Astrocyte (in vitro differentiated cells and primary cell): ENCODE data around the gene SLC7A5. TPM values are rescaled to one million over a fixed set of nuclear protein-coding genes. Genes with fewer than 3 reads are reported as not detected.
"Not testable (repeated sequence)": the region's sequence is repeated elsewhere in the genome, so short reads cannot be mapped to it uniquely, and the experiment has no call there.

ENCODE experiments used
- DNase-seq: peaks from one replicate; pipeline ENCODE4 v3.0.0-alpha.2; 2010; ENCODE audit warnings: low read depth
- FAIRE-seq: peaks from 2 replicates; lab custom pipeline; 2011; peaks lifted over from hg19 to GRCh38; lab: Jason Lieb, UNC
- H2AFZ ChIP-seq: 2 replicates; pipeline ENCODE4 v1.6.0; 2012; ENCODE audit warnings: low read depth, low read length, inconsistent platforms
- H3K27ac ChIP-seq: 2 replicates; pipeline ENCODE4 v1.5.1; 2011; ENCODE audit warnings: low read depth, low read length, inconsistent platforms
- H3K27me3 ChIP-seq: 2 replicates; pipeline ENCODE4 v1.6.0; 2011; ENCODE audit warnings: low read length, inconsistent platforms; ENCODE audit not compliant: insufficient read depth
- H3K36me3 ChIP-seq: 2 replicates; pipeline ENCODE4 v1.5.1; 2011; ENCODE audit warnings: low read length, inconsistent platforms; ENCODE audit not compliant: insufficient read depth
- H3K4me1 ChIP-seq: 2 replicates; pipeline ENCODE4 v1.5.1; 2011; ENCODE audit warnings: low read length, inconsistent platforms; ENCODE audit not compliant: insufficient read depth
- H3K4me2 ChIP-seq: 2 replicates; pipeline ENCODE4 v1.6.0; 2012; ENCODE audit warnings: low read length, inconsistent platforms
- H3K4me3 ChIP-seq: 2 replicates; pipeline ENCODE4 v1.5.1; 2011; ENCODE audit warnings: low read depth, mild to moderate bottlenecking, low read length, inconsistent platforms; ENCODE audit not compliant: insufficient read depth
- H3K79me2 ChIP-seq: 2 replicates; pipeline ENCODE4 v1.6.0; 2012; ENCODE audit warnings: mild to moderate bottlenecking, low read length, inconsistent platforms; ENCODE audit not compliant: insufficient read depth
- H3K9ac ChIP-seq: 2 replicates; pipeline ENCODE4 v1.6.0; 2012; ENCODE audit warnings: mild to moderate bottlenecking, low read length, inconsistent platforms
- H3K9me3 ChIP-seq: 2 replicates; pipeline ENCODE4 v1.5.1; 2012; ENCODE audit warnings: low read depth, mild to moderate bottlenecking, low read length, inconsistent platforms; ENCODE audit not compliant: insufficient read depth
- H4K20me1 ChIP-seq: 2 replicates; pipeline ENCODE4 v1.6.0; 2012; ENCODE audit warnings: low read length, inconsistent platforms; ENCODE audit not compliant: insufficient read depth
- H3K27ac Mint-ChIP-seq: one replicate; pipeline ENCODE4 v1.8.0; 2021; ENCODE audit warnings: mild to moderate bottlenecking, mixed read lengths; ENCODE audit not compliant: unreplicated experiment
- H3K27me3 Mint-ChIP-seq: one replicate; pipeline ENCODE4 v1.8.0; 2021; ENCODE audit warnings: low read depth, mixed read lengths; ENCODE audit not compliant: unreplicated experiment
- H3K36me3 Mint-ChIP-seq: one replicate; pipeline ENCODE4 v1.8.0; 2021; ENCODE audit warnings: low read depth, mixed read lengths; ENCODE audit not compliant: unreplicated experiment
- H3K4me1 Mint-ChIP-seq: one replicate; pipeline ENCODE4 v1.8.0; 2021; ENCODE audit warnings: low read depth, mixed read lengths; ENCODE audit not compliant: unreplicated experiment
- H3K4me3 Mint-ChIP-seq: one replicate; pipeline ENCODE4 v1.8.0; 2021; ENCODE audit warnings: mild to moderate bottlenecking, moderate library complexity, mixed read lengths; ENCODE audit not compliant: unreplicated experiment
- H3K9me3 Mint-ChIP-seq: one replicate; pipeline ENCODE4 v1.8.0; 2021; ENCODE audit warnings: mild to moderate bottlenecking, mixed read lengths; ENCODE audit not compliant: unreplicated experiment
- EZH2 ChIP-seq: IDR thresholded peaks from 2 replicates; pipeline ENCODE4 v1.6.1; 2012; ENCODE audit warnings: mild to moderate bottlenecking, low read length, inconsistent platforms; ENCODE audit not compliant: insufficient read depth
- total RNA-seq: library from RNA; stranded (reverse); gene quantifications from 2 replicates; pipeline ENCODE4 v1.2.1, GENCODE V29; 2021
- TF ChIP-seq, protein P1 (sequence below): IDR thresholded peaks from 2 replicates; pipeline ENCODE4 v1.5.1; 2011; ENCODE audit warnings: low read depth, mild to moderate bottlenecking, inconsistent platforms, low read length, moderate library complexity; ENCODE audit not compliant: insufficient read depth

Gene SLC7A5
- total RNA-seq, 1 donor from 2014 or later: 815 TPM

DNA sequence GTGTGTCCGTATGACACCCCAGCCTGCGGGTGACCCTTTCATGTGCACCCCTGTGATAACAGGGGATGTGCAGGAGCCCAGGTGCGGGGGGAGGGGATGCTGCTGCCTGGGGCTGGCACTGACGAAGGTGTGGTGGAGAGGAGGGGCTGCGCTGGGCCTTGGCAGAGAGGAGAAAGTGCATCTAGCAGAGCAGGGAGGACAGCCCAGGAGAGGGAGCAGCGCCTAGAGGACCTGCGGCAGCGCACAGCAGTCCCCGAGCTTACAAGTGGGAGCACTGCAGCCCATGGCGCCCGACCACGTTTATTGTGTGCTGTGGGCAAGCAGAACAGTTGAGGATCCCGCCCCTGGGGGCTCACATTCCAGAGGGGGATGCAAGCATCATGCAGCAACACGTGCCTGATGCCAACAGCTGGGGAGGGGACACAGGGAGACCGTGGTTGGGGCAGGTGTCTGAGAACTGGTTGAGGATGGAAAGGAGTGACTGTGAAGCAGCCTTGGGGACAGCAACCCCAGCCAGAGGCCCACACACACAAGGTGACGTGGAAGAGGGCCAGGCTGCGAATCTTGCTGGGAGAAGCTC, 10.9 kb upstream of the SLC7A5 start:
- Histone ChIP-seq H3K4me1 (peaks cover 4% of the 10 kb centered on the region), H3K79me2 (no peaks in the 10 kb centered on the region), H3K27ac (no peak overlapping the region), H3K9me3 (peaks cover 8% of the 10 kb centered on the region), H2AFZ (no peak overlapping the region), H3K36me3 (no peaks in the 10 kb centered on the region), H3K4me3 (no peak overlapping the region), H3K27me3 (peaks cover 8% of the 10 kb centered on the region), H3K4me2 (no peak overlapping the region), H3K9ac (no peak overlapping the region), H4K20me1 (no peaks in the 10 kb centered on the region)
- TF ChIP-seq, protein P1, sequence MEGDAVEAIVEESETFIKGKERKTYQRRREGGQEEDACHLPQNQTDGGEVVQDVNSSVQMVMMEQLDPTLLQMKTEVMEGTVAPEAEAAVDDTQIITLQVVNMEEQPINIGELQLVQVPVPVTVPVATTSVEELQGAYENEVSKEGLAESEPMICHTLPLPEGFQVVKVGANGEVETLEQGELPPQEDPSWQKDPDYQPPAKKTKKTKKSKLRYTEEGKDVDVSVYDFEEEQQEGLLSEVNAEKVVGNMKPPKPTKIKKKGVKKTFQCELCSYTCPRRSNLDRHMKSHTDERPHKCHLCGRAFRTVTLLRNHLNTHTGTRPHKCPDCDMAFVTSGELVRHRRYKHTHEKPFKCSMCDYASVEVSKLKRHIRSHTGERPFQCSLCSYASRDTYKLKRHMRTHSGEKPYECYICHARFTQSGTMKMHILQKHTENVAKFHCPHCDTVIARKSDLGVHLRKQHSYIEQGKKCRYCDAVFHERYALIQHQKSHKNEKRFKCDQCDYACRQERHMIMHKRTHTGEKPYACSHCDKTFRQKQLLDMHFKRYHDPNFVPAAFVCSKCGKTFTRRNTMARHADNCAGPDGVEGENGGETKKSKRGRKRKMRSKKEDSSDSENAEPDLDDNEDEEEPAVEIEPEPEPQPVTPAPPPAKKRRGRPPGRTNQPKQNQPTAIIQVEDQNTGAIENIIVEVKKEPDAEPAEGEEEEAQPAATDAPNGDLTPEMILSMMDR: no peak
- no peak for TF ChIP-seq EZH2
- FAIRE-seq: no peak
- no peak for DNase-seq
- Mint-ChIP-seq H3K4me3 (no peak overlapping the region), H3K27ac (no peak overlapping the region), H3K27me3 (peaks cover 43% of the 10 kb centered on the region), H3K36me3 (no peaks in the 10 kb centered on the region), H3K4me1 (peaks cover 2% of the 10 kb centered on the region), H3K9me3 (no peaks in the 10 kb centered on the region)

DNA sequence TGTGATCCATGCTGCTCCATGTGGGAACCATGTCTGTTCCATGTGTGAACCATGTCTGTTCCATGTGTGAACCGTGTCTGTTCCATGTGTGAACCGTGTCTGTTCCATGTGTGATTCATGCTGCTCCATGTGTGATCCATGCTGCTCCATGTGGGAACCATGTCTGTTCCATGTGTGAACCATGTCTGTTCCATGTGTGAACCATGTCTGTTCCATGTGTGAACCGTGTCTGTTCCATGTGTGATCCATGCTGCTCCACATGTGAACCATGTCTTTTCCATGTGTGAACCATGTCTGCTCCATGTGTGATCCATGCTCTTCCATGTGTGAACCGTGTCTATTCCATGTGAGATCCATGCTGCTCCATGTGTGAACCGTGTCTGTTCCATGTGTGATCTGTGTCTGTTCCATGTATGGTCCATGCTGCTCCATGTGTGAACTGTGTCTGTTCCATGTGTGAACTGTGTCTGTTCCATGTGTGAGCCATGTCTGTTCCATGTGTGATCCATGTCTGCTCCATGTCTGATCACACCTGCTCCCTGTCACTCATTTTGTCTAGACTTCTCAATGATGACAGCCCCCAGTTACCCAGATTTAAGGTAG, 10.2 kb upstream of the SLC7A5 start:
- not testable (repeated sequence) for H3K9ac ChIP-seq, H3K79me2 ChIP-seq, DNase-seq, FAIRE-seq, H3K4me2 ChIP-seq, H3K27me3 ChIP-seq, H3K4me1 Mint-ChIP-seq, H3K27ac ChIP-seq, H3K36me3 Mint-ChIP-seq, H3K4me1 ChIP-seq, H4K20me1 ChIP-seq, H3K27ac Mint-ChIP-seq, H3K36me3 ChIP-seq, H2AFZ ChIP-seq, H3K9me3 Mint-ChIP-seq, H3K9me3 ChIP-seq, H3K4me3 ChIP-seq, H3K4me3 Mint-ChIP-seq
- peaks cover 40% of the 10 kb centered on the region for H3K27me3 Mint-ChIP-seq

DNA sequence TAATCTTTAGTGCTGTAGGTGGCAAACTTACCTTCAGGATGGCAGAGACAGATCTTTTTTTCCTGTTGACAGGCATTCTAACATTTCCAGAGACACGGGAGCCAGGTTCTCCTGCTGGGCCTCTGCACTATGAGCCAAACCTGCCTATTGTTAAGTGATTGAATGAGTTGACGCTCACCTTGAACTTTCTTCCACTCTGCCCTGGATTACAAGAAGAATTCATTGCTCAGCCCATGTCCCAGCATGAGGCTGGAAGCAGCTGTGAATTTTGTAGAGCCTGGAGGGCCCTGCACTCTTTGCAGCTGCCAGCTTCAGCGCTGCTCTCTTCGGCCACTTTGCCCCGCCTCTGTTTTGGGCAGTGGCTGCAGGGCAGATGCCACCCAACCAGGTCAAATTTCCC, 9.4 kb upstream of the SLC7A5 start:
- H3K79me2 ChIP-seq: no peaks in the 10 kb centered on the region
- peaks cover 8% of the 10 kb centered on the region for H3K9me3 ChIP-seq
- no peak for TF ChIP-seq EZH2
- TF ChIP-seq, protein P1: no peak
- peaks cover 8% of the 10 kb centered on the region for H3K27me3 ChIP-seq
- FAIRE-seq (no peak), DNase-seq (no peak)
- Mint-ChIP-seq H3K4me3 (no peak overlapping the region), H3K9me3 (no peaks in the 10 kb centered on the region), H3K4me1 (peaks cover 8% of the 10 kb centered on the region), H3K27ac (no peak overlapping the region), H3K36me3 (no peaks in the 10 kb centered on the region), H3K27me3 (peaks cover 40% of the 10 kb centered on the region)
- H2AFZ ChIP-seq: no peak overlapping the region
- H3K4me1 ChIP-seq: peaks cover 4% of the 10 kb centered on the region
- no peak overlapping the region for H3K9ac ChIP-seq
- H3K4me3 ChIP-seq: no peak overlapping the region
- no peaks in the 10 kb centered on the region for H3K36me3 ChIP-seq
- no peak overlapping the region for H3K4me2 ChIP-seq
- H3K27ac ChIP-seq: no peak overlapping the region
- H4K20me1 ChIP-seq: no peaks in the 10 kb centered on the region
